ENCODE data around the gene BCL6.

BCL6 gene

DNA sequence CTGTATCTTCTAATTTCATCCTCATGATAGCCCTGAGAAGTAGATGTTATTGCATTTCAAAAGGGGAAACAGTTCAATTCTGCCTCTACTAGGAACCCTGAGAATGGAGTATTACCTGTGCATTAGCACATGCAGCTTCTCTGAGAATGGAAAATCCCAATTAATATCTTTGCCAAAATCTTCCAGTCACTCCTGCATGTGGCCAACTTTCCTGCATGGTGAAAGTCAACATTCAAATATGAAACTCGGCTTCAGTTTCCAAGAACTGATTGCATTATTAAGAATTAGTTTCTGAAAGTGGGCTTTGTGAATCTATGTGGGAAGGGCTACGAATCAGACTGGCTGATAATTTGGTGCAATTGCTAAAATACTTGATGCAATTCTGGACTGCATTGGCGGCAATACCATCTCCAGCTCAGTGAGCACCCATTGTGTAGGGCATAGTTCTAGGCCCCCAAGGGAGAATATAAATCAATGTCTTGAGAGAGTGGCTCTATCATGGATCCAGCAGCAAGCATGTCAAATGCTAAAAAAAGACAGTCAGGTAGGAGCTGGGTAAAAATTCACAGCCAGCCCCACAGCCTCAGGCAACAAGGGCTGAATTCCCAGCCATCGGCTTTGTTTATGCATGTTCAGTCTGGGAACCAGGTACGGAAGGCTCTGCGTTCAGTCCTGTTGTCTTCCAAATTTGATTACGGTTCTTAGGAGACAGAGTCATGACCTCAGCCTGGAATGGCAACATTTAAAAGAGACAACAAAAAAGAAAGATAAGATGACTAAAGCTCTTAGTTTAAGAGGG is 18.8 kb upstream of the BCL6 start:
- no peak overlapping the region for H3K4me3 ChIP-seq (ENCODE audit: control insufficient read depth, low read depth, low read length)
- peak; percentile 29 for DNase-seq (ENCODE audit: low read depth)
- TF ChIP-seq, protein P1, sequence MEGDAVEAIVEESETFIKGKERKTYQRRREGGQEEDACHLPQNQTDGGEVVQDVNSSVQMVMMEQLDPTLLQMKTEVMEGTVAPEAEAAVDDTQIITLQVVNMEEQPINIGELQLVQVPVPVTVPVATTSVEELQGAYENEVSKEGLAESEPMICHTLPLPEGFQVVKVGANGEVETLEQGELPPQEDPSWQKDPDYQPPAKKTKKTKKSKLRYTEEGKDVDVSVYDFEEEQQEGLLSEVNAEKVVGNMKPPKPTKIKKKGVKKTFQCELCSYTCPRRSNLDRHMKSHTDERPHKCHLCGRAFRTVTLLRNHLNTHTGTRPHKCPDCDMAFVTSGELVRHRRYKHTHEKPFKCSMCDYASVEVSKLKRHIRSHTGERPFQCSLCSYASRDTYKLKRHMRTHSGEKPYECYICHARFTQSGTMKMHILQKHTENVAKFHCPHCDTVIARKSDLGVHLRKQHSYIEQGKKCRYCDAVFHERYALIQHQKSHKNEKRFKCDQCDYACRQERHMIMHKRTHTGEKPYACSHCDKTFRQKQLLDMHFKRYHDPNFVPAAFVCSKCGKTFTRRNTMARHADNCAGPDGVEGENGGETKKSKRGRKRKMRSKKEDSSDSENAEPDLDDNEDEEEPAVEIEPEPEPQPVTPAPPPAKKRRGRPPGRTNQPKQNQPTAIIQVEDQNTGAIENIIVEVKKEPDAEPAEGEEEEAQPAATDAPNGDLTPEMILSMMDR (conservative IDR thresholded peaks at IDR 0.05; ENCODE audit: control insufficient read depth, insufficient read depth, low read depth, low read length), result no peak

DNA sequence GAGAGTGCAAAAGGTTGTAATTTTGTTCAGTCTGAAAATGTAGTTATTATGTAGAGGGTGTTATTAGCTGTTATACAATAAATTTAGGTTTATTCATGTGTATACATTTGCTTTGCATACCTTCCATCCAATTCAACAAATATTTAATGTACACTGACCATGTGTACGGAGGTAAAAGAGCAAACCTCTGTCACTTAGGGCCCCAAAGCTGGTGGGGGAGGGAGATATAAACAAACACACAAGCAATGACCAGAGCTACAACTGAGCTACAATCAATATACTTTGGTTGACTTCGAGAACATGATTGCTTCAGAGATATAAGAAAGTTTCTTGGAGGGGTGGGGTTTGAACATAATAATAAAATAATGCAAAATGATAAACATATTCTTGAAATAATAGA is 17.5 kb upstream of the BCL6 start:
- no peak for DNase-seq (ENCODE audit: low read depth)
- TF ChIP-seq, protein P1 (conservative IDR thresholded peaks at IDR 0.05; ENCODE audit: control insufficient read depth, insufficient read depth, low read depth, low read length), result no peak
- no peak overlapping the region for H3K4me3 ChIP-seq (ENCODE audit: control insufficient read depth, low read depth, low read length)

- no peak overlapping the region for H3K4me3 ChIP-seq (ENCODE audit: control insufficient read depth, low read depth, low read length)
- DNase-seq (ENCODE audit: low read depth), result no peak
Measured at GRCh38 chr3:187759601-187760000, 14.3 kb upstream of the BCL6 start.

GRCh38 chr3:187758318-187758955 is 13.2 kb upstream of the BCL6 start:
- no peak overlapping the region for H3K4me3 ChIP-seq (ENCODE audit: control insufficient read depth, low read depth, low read length)
- no peak for DNase-seq (ENCODE audit: low read depth)
- TF ChIP-seq, protein P1 (conservative IDR thresholded peaks at IDR 0.05; ENCODE audit: control insufficient read depth, insufficient read depth, low read depth, low read length), result no peak

More at GRCh38 chr3:187759601-187760000, 14.3 kb upstream of the BCL6 start:
- TF ChIP-seq, protein P1 (conservative IDR thresholded peaks at IDR 0.05; ENCODE audit: control insufficient read depth, insufficient read depth, low read depth, low read length), result no peak

DNA sequence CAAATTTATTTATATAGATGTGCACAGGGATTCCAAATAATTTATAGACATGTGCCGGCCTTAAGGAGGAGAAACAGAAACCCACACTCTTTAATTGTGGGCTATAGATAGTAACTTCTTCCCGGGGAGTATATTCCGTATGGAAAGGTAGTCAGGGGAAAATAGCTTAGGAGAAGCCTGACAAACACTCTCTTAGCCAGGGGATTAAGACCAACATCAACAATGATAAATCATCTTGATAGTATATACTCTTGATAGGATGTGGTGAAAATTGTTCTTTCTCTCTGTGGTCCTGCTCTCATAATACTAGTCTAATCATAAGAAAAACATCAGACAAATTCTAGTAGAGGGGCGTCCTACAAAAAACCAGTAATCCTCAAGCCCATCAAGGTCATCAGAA is 8.2 kb upstream of the BCL6 start:
- TF ChIP-seq, protein P1 (conservative IDR thresholded peaks at IDR 0.05; ENCODE audit: control insufficient read depth, insufficient read depth, low read depth, low read length), result no peak
- no peak overlapping the region for H3K4me3 ChIP-seq (ENCODE audit: control insufficient read depth, low read depth, low read length)
- DNase-seq (ENCODE audit: low read depth), result no peak

GRCh38 chr3:187750513-187751123 is 5.3 kb upstream of the BCL6 start:
- TF ChIP-seq, protein P1 (conservative IDR thresholded peaks at IDR 0.05; ENCODE audit: control insufficient read depth, insufficient read depth, low read depth, low read length), result no peak
- no peak overlapping the region for H3K4me3 ChIP-seq (ENCODE audit: control insufficient read depth, low read depth, low read length)
- no peak for DNase-seq (ENCODE audit: low read depth)

Data from fibroblast of mammary gland (primary cell).